Measurements from ENCODE around the gene DKK3.

Gene DKK3

DNA sequence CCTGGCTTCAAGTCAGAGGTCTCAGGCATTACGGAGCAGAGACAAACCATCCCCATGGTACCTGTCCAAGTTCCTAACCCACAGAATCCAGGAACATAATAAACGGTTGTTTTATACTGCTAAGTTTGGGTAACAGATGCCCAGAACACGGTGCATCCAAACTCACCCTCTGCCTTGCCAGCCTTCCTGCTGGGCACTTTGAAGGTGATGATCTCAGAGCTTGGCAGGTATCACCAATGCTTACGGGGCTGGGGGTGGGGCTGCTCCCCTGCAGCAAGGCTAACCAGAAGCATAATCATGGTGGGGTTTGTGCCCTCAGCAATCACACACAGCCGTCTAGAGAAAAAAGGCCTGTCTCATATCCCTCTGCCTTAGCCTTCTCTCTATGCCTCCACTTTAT, 27.1 kb downstream of the DKK3 start:
- DNase-seq (ENCODE audit: low read depth), result no peak

DNA sequence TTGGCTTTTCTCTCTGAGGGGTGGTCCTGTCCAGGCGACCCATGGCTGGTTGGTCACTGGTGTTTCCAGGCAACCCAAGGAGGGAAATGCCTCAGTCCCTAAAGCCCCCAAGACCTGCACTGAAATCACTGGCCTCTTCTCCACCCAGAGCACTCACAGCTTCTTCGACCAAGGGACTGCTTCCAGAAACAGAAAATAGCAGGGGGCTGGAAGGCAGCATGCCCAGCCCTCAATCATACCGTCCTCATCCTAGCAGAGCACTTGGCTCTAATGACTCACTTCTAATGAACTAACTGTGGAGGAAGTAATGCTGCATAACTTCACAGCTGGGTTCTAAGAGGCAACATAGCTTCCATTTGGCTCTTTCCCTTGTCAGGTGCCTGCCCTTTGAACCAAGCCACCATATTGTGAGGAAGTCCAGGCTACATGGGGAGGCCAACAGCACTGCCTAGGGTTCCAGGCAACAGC, 27.6 kb downstream of the DKK3 start:
- DNase-seq (ENCODE audit: low read depth), result no peak

DNA sequence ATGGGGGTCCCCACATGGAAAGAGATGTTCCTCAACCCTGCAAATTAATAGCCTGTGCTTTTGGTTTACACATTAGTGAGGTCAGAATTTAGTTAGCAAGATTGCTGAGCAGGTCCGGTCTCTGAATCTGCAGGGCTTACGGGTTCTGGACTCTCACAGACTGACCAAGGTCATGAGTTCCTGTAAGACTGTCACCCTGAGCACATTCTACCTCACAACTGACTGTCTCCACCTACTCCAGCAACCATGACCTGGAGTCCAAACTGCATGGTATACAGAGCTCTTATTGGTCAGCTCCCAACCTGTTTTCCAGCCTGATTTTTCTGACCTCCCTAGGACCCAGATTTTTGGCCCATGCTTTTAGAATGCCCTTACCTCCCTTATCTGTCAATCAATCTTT, 28.2 kb downstream of the DKK3 start:
- no peak for DNase-seq (ENCODE audit: low read depth)

DNA sequence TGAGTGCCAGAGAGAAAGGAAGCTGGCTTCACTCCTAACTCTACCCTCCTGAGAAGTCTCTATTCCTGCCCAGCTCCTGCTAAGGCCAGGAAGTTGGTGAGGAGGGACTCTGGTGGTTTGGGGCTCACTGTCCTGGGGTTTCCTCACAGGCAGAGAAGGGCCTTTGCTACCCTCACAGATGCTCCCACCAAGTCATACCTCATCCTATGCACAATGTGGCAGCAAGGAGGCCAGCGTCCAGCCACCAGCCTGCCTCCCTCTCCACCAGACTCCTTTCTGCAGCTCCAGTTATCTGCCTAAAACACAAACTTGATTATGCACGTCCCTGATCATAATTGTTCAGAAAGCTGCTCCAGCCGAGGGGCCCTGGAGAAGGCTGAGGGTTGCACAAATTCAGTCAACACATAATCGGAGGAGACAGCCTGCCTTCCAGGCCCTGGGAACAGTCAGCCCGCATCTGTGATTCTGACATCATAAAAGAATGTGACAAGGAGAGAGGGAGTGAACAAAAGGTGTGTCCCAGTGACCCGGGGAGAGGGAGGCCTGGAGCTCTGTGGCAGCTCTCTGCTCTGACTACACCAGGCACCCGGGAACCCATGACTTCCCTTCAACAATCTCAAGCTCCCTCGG, 28.8 kb downstream of the DKK3 start:
- DNase-seq (ENCODE audit: low read depth), result no peak

DNA sequence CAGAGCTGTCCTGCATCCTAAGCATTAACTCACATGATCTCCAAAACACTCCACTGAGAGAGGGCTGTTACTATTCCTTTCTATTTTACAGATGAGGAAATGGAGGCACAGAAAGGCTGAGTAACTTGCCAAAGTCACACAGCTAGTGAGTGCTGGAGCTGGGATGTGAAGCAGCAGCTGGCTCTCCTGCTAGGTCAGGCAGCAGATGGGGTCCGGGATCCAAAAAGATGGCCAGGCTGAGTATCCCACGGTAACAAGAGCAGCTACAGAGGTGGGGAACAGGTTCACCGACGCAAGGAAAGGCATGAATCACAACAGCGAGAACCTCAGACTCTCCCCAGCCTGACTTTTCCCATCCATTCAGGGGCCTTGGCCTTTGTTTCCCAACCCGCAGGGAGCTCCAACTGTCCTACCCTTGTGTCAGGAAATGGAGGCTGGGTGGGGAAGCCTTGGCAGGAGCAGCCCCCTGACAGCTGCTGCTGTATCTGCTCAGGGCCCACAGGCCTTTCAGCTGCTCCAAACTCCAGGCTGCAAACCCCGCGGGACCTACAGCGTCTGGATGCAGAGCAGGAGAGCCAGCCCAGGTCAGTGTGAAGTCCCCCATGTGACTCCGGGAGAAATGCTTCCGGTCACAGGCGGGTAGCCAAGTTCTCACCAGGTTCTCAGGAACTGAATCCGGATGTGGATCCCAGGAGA, 29.5 kb downstream of the DKK3 start:
- DNase-seq (ENCODE audit: low read depth), result no peak

DNA sequence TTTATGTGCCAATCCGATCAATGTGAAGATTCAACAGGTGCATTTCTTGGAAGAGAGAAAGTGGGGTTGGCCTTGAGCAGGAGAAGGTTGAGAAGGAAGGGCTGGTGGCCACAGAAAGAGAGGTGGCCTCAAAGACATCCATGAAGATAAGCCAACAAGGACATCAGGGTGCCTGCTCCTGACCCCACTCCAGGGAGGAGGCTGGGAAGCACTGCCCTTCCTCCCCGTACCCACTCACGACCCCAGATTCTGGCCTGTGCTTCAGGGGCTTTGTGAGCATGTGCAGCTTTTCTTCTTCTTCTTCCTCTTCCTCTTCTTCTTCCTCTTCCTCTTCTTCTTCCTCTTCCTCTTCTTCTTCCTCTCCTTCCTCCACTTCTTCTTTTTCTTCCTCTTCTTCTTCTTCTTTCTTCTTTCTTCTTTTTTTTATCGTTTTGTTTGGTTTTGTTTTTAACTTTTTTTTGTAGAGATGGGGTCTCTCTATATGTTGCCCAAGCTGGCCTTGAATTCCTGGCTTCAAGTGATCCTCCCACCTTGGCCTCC, 30.3 kb downstream of the DKK3 start:
- no peak for DNase-seq (ENCODE audit: low read depth)

DNA sequence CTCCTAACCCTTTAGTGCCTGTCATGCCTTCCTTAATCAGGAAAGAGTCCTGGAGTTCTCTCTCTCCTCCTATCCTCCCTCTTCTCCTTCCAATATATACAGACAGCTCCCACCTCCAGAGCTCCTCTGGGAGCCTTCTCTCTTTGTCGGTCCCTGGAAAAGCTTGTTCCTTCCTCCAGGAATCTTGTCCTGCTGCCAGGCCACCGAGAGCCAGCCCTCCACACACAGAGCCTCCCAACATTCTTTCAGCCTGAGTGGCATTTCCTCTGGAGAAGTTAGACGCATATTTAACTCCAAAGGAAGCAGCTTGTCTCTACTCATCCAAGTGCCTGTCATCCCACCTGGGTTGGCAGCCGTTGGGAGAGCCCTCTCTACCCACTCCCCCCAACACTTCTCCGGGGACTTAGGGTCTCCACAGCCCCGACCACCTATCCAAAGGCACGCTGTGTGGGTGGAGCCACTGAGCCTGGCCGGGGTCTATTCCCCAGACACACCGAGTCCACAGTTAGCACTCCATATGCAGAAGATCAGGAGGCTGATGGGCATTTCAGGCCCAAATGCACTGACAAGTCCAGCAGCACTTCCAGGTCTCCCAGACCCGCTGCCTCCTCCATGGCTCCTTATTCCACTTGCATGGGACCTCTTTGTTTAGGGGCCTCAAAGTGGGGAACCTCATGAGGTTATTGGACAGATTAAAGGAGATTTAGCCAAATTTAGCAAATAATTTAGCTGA, 31.1 kb downstream of the DKK3 start:
- DNase-seq (ENCODE audit: low read depth), result no peak

DNA sequence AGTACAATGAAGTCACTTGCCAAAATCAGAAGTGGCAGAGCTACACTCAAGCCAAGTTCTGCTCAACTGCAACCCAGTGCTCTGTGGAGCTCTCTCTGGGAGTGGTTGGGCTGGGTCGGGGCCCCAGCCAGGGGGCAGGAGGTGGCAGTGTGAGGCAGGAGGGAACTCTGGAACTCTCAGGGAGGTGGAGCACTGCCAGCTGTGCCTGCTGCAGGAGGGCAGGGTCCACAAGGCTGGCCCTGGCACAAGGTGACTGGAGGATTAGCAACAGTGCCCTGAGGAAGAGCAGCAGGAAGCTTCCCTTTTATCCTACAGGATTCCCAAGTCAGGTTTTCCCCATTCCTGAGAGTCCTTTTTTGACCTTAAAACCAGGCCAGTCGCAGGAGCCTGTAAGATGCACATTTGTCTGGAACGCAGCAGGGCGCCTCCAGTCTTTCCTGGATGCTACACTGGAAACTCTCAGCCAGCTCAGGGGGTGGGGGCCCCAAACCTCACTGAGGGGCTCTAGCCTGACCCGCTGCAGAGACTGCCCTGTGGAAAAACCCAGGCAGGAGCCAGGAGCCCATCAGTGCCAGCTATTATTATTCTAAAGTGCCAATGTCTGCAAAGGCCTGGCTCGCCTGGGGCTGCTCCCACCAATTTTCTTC, 31.8 kb downstream of the DKK3 start:
- no peak for DNase-seq (ENCODE audit: low read depth)

DNA sequence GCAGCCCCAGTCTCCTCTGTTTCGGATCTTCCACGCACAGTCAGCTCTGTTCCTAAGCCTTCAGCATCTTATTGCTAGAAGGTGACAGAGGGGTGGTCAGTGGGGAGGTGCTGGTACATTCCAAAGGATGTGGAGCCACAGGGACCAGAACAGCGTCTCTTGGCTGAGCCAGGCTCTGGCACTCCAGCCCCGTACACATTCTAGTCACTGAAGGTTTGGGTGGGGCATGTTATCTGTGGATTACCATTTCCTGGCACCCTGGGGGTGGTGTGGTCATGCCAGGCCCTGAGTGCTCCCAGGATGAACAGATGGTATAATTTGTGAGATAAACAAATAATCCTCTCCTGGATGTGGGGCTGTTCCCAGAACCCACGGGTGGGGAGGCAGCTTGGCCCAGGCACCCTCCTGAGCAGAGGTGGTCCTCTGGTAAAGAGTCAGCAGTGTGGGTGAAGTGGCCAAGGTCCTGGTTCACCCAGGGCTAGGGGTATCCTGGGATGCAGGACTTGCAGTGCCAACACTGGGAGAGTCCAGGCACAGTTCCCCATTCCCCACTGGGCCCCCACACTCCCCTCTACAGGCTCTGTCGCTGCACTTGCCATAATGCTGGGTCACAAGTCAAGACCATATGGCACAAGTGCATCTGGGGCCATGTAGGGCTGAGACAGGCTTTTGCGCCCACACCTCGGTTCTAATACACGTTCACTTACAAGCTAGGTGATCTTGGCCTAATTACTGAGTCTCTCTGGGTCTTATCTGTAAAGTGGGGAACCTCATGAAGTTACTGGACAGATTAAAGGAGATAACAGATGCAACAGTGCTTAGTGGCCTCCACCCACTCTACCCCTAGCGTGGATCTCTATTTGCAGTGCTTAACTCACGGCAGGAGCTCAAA, 33.0 kb downstream of the DKK3 start:
- no peak for DNase-seq (ENCODE audit: low read depth)

DNA sequence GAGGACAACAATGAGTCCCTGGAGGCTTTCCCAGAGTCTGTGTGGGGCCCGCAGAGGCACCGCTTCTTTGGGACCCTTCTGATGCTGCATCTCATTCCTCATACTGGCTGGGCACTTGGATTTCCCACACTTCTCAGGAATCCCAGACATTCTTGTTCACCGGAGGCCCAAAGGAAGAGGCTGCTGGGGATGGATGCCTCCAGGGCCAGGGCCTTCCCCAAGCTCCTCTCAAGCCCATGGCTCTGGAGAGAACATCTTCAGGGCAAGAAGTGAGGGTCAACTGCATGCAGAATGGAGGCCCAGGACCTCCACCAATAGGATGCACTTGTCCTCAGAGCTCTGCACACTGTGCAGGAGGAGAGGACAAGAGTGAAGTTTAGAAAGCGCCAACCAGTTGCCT, 34.6 kb downstream of the DKK3 start:
- no peak for DNase-seq (ENCODE audit: low read depth)

DNA sequence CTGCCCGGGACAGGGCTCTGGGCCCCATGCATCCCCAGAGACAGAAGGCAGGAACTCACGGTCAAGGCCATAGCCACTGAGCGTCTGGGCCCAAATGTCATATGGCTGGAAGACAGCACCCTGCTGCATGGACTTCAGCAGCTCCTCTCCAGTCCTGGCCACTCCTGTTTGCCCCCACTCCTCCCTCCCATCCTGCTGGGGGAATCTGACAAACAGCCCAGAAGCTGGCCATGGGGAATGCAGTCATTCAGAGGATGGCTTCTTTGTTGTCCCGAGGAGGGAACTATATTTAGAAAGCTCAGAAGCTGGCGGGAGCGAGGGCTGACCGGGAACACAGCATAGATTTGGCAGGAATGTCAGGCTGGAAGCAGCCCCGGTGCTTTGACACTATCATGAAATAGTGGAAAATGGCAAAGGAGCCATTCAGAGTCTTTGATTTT, 35.0 kb downstream of the DKK3 start:
- DNase-seq (ENCODE audit: low read depth), result no peak

DNA sequence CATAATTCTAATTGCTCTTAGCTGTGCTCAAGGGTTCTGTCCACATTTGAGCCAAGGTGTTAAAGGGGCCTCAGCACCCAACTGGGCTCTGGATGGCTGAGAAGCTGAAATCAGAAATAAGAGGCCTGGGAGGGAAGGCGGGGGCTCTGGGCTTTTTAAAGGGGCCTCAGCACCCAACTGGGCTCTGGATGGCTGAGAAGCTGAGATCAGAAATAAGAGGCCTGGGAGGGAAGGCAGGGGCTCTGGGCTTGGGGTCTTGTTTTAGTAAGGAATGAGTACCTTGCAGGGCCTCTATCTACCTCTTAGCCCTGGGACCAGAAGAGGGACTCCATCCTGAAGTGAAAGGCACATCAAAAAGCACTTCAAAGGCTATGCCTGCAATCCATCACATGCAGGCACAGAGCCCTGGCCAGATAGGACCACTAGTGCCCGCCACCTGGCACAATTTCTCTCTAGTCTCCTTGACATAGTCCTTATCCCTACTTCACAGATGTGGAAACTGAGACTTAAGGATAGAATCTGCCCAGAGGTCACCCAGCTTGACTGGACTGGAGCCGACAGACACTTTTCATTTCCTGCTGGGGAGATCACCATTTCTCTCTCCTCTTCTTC, 35.6 kb downstream of the DKK3 start:
- DNase-seq (ENCODE audit: low read depth), result no peak

DNA sequence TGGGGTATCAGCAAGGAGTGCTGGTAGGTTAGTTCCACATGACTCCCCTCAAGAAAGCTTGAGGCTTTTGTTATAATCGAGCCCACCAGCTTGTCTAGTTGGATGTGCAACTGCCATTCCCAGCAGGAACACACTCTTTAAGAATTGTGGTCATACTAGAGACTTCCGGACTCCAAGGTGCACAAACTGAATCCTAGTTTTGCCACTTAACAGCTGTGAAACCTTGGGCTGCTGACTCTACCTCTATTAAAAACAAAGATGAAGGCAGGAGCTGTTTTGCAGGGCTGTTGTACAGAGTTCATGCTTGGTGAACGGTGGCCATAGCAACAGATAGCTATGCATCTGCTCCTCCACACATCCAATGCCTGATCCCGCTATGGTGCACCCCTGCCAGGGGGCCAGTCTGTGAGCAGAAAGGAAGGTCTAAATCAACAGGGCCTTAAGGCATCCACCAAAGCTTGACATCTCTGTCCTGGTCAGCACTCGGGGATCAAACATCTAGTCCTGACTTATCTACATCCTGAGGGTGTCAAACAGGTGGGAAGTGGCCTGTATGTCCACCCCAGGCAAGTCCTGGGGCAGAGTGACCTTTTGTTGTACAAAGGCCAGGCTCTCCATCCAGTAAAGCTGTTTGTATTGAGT, 36.4 kb downstream of the DKK3 start:
- DNase-seq (ENCODE audit: low read depth), result no peak

DNA sequence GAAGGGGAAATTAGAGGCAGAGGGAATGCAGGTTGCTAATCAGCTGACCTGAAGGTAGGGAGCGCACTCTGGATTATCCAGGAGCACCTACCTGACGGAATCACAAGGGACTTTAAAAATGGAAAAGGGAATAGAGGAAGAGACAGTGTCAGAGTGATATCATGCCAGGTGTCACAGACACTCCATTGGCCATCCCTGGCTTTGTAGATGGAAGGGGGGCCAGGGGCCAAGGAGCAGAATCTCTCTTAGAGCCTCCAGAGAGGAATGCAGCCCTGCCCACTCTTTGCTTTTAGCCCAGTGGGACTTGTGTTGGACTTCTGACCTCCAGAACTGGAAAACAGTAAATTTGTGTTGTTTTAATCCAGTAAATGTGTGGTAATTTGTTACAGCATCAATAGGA, 37.9 kb downstream of the DKK3 start:
- no peak for DNase-seq (ENCODE audit: low read depth)

DNA sequence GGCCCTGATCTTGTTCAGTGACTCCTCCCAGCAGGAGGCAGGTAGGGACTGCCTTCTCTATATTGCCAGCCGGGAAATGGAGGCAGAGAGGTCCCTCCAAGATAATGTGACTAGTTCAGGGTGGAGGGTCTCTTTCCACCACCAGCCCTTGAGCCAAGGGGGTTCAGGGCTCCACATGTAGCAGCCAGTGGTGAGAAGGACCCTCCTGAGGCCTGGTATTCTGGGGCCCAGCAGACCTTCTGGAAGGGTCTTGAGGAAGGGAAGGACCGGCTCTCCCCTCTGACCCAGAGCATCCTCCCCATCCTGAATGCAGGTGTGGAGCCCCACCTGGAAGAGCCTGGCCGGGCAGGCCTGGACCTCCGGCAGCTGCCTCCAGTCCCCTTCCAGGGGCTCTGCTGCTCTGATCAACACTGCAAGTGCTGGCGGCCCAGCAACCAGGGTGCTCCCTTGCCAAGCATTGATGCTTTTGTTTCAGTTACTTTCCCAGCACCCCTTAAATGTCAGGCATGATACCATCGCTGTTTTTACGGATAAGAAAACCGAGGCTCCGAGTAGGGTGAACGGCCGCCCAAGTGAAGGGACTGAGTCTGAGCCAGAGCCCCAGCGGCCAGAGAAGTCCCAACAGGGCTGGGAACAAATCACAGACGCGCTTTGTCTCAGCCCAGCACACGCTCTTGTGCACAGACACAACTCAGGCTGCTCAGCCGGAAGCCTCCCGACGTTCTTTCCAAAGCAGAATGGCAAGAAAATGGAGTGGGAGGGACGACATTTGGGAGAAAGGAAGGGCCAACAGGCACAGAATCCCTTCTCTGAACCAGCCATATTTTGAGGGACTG, 38.8 kb downstream of the DKK3 start:
- no peak for DNase-seq (ENCODE audit: low read depth)

DNA sequence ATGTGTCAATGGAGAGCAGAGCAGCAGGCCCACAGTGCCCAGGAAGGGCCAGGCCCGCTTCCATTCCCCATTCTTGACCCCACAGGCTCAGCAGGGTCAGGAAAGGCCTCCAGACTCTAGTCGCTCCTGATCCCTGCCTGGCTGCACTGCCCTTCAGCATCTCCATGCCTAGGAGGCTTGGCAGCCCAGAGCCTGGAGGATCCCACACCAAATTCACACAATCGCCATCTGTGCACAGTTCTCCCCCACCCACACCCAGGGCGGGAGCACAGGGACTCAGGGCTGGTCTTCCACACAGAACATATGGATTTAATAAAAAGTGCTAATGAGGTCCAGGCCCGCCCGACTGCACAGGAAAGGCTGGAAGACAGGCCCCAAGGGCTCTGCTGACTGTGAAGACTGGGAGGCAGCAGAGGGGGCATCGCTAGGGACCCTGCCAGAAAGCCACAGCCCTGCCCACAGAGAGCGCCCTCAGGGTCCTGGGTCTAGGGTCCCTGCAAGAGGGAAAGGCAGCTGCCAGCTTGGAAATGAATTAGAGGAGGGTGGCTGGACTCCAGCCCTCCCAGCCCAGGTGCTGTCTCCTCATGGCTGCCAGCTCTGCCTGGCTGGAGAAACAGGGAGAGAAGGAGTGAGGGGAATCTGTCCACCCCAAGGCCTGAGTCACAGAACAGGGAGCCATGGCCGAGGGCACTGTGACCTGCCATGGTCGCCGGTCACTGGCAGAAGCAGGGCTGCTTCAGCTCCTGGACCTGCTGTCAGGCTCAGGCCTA, 39.7 kb downstream of the DKK3 start:
- DNase-seq (ENCODE audit: low read depth), result no peak

DNA sequence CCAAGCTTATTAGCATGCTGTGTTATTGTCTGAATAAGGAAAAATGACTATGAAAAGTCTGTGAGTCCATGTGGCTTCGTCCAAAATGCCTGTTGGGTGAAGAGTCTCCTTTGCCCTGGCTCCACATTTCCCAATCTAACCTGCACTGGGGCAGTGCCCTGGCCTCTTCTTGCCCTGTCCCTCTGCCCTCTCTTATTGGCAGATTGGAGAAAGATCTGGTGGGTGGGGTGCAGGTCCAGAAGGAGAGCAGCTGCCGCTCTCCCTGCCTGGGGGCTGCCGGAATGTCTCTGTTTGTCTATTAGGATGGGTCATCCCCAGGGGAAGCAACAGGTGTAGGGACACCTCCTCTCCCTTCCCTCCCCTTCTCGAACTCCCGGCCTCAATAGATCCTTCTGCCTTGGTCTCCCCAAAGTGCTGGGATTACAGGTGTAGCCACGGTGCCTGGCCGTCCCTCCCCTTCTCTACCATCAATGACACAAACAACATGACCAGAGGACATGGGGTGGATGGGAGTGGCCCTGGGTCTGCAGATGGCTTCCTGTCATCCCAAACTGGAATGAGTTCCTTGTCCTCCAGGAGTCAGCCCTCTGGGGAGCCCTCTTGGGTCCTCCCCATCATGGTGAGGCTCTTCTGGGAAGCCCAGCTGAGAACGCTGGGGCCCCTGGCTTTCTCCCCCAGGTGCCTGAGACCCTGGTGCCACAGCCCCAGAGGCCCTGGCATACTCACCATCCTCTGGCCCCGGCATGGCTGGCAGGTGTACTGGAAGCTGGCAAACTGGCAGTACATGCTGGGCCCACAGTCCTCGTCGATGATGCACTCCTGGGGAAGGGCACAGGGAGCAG, 40.5 kb downstream of the DKK3 start:
- no peak for DNase-seq (ENCODE audit: low read depth)

Data from stimulated activated CD8-positive, alpha-beta memory T cell treated with anti-CD3 and anti-CD28 coated beads, Interleukin-7, amount 100 ng/mL, for 24 hours (primary cell).